ENCODE measurements around the gene CPEB1.
"Not testable (repeated sequence)": the region's sequence is repeated elsewhere in the genome, so short reads cannot be mapped to it uniquely, and the experiment has no call there.

The CPEB1 gene

GRCh38 chr15:82660378-82660777, 13.2 kb upstream of the CPEB1 start:
- FAIRE-seq = no peak
- TF ChIP-seq POLR2A (IDR thresholded peaks at IDR 0.05; ENCODE audit: low read depth, low read length) = no peak
- no peak for DNase-seq (ENCODE audit: insufficient read length, low spot score)

GRCh38 chr15:82656641-82657266, 9.6 kb upstream of the CPEB1 start:
- no peak for DNase-seq (ENCODE audit: insufficient read length, low spot score)
- no peak for FAIRE-seq
- no peak for TF ChIP-seq POLR2A (IDR thresholded peaks at IDR 0.05; ENCODE audit: low read depth, low read length)

- TF ChIP-seq POLR2A (IDR thresholded peaks at IDR 0.05; ENCODE audit: low read depth, low read length) = no peak
- DNase-seq (ENCODE audit: insufficient read length, low spot score) = no peak
- no peak for FAIRE-seq
Measured at GRCh38 chr15:82655606-82656005, 8.4 kb upstream of the CPEB1 start.

GRCh38 chr15:82653483-82654168, 6.5 kb upstream of the CPEB1 start:
- DNase-seq (ENCODE audit: insufficient read length, low spot score) (no peak), FAIRE-seq (no peak)
- TF ChIP-seq POLR2A (IDR thresholded peaks at IDR 0.05; ENCODE audit: low read depth, low read length) = no peak

GRCh38 chr15:82651708-82652107, 4.5 kb upstream of the CPEB1 start:
- TF ChIP-seq POLR2A (IDR thresholded peaks at IDR 0.05; ENCODE audit: low read depth, low read length) = no peak
- FAIRE-seq (no peak), DNase-seq (ENCODE audit: insufficient read length, low spot score) (no peak)

- TF ChIP-seq POLR2A (IDR thresholded peaks at IDR 0.05; ENCODE audit: low read depth, low read length) = no peak
- FAIRE-seq (no peak), DNase-seq (ENCODE audit: insufficient read length, low spot score) (no peak)
Measured at GRCh38 chr15:82650046-82650670, 3.0 kb upstream of the CPEB1 start.

- TF ChIP-seq POLR2A (IDR thresholded peaks at IDR 0.05; ENCODE audit: low read depth, low read length) = no peak
- DNase-seq (ENCODE audit: insufficient read length, low spot score) (no peak), FAIRE-seq (no peak)
Measured at GRCh38 chr15:82649226-82649999, 2.2 kb upstream of the CPEB1 start.

GRCh38 chr15:82648257-82649103, 1.3 kb upstream of the CPEB1 start:
- FAIRE-seq = no peak
- no peak for DNase-seq (ENCODE audit: insufficient read length, low spot score)
- no peak for TF ChIP-seq POLR2A (IDR thresholded peaks at IDR 0.05; ENCODE audit: low read depth, low read length)

GRCh38 chr15:82647835-82648256, 683 bp upstream of the CPEB1 start:
- TF ChIP-seq POLR2A (IDR thresholded peaks at IDR 0.05; ENCODE audit: low read depth, low read length) = no peak
- FAIRE-seq (no peak), DNase-seq (ENCODE audit: insufficient read length, low spot score) (peak; percentile 47)

GRCh38 chr15:82646250-82647044, 716 bp downstream of the CPEB1 start:
- no peak for FAIRE-seq
- no peak for DNase-seq (ENCODE audit: insufficient read length, low spot score)
- no peak for TF ChIP-seq POLR2A (IDR thresholded peaks at IDR 0.05; ENCODE audit: low read depth, low read length)

- DNase-seq (ENCODE audit: insufficient read length, low spot score); FAIRE-seq: not testable (repeated sequence)
Measured at GRCh38 chr15:82644967-82645852, 2.0 kb downstream of the CPEB1 start.

- FAIRE-seq = no peak
- TF ChIP-seq POLR2A (IDR thresholded peaks at IDR 0.05; ENCODE audit: low read depth, low read length) = no peak
- no peak for DNase-seq (ENCODE audit: insufficient read length, low spot score)
Measured at GRCh38 chr15:82643992-82644391, 3.2 kb downstream of the CPEB1 start.

Measured in H54 (cell line).